Stimulated activated naive CD4-positive, alpha-beta T cell treated with Interleukin-2 at 50 U/mL for 16 hours (primary cell): ENCODE measurements around the gene PTS.

Experiments used
- DNase-seq: peaks from one replicate; lab custom pipeline; 2025; lab: John Stamatoyannopoulos, UW

PTS gene

DNA sequence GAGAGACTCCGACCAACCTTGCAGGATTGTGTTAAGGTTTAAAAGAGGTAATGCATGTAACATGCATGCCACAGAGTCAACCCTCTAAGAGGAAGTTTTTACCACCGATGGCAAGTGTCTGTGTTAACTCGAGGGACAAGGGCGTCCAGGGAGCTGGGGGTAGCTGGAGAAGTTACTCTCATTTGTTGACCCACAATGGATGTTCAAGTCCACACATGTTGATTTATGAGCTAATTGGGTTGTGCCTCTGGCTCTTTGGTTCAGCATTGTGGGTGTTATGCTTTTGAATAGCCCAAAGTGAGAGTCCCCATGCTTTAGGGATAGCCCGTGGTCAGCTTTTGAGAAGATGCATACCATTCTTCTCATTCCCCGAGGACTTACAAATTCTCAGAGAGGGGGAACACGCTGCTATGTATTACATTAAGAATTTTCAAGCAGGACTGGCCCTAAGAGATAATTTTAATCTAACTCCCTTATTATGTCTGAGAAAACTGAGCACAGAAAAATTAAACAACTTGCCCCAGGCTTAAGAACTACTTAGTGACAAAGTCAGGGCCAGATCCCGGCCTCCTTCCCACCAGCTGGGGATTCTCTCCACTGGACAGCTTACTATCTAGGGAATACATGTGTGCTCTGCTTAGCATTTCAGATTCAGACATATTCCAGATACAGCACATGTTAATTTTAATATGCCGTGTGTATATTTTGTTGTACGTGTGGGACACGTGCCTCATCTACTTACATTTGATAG lies 39.6 kb downstream of the PTS start:
- DNase-seq = no peak

DNA sequence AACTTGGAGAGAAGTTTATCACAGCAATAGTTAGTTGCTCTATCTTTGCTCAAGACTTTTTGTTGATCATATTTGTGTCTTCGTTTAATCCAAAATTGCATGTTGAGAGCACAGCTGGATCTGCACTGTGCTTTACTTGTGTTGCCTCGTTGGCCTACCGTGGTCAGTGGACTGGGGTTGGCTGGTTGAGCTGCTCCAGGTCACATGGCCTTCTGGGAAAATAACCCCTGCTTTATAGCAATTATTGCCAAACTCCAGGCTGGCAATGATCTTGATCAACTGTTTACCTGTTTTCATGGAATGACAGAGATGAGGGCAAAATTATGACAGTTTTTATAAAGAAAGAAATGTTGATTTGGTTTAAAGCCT lies 40.2 kb downstream of the PTS start:
- DNase-seq = no peak

GRCh38 chr11:112267188-112267591 lies 41.0 kb downstream of the PTS start:
- no peak for DNase-seq

GRCh38 chr11:112268406-112268805 lies 42.2 kb downstream of the PTS start:
- DNase-seq = no peak

- DNase-seq = no peak
Measured at GRCh38 chr11:112269139-112269538, 42.9 kb downstream of the PTS start.

GRCh38 chr11:112270551-112271180 lies 44.4 kb downstream of the PTS start:
- no peak for DNase-seq

DNA sequence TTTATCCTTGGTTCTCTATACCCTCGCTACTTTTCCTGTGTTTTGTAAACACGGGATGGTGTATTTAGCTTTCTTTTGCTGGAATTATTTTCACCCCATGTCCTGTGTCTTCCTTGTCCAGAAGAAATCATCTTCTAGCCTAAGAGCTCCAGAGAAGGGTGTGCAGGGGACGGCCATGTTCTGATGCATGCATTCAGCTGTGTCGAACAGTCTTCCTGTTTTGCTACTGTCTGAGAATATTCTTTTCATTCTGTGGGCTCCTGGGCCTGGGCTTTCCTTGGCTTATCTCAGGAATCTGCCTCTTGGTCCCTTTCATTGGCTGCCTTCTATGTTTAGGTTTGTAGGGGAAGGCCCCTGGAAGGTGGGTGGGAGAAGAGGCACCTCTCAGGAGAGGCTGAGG lies 45.0 kb downstream of the PTS start:
- DNase-seq = no peak

DNA sequence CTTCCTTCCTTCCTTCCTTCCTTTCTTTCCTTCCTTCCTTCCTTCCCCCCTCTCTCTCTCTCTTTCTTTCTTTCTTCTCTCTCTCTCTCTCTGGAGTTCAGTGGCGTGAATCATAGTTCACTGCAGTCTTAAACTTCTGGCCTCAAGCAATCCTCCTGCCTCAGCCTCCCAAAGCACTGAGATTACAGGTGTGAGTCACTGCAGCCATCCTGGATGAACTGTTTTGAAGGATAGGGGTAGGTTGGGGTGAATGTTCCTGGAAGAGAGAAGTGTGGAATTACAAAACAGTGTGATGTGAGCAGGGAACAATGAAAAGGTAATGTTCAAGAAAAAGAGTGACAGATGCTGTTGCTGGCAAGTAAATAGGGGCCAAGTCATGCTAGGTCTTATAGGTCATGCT lies 46.8 kb downstream of the PTS start:
- no peak for DNase-seq

DNA sequence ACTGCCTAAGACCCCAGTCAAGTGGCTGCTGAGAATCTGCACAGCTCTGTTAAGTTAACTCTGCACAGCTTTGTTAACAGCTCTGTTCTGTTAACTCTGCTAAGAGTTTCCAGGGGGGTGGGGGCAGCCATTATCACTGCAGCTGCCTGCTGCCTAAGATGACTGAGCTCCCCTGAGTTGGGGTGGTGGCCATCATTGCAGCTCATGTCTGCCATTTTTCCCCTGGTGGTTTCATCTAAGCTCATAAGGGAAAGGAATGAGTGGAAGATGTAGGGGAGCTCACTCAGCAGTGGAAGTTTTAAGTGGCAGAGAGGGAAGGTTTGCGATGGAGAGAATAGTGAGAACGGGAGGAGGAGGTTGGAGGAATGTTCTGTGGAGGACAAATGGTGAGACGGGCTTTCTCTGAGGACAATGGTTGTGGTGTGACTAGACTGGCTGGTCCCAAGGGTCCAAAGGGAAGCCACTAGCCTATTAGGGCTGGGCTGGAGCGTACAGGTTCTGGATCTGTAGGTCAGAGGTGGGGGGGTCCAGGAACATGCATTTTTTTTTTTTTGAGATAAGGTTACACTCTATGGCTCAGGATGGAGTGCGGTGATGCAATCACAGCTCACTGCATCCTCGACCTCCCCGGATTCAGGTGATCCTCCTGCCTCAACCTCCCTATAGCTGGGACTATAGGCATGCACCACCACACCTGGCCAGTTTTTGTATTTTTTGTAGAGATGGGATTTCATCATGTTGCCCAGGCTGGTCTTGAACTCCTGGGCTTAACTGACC lies 48.0 kb downstream of the PTS start:
- no peak for DNase-seq

- no peak for DNase-seq
Measured at GRCh38 chr11:112277029-112277428, 50.8 kb downstream of the PTS start.

GRCh38 chr11:112277941-112278340 lies 51.7 kb downstream of the PTS start:
- DNase-seq = no peak

DNA sequence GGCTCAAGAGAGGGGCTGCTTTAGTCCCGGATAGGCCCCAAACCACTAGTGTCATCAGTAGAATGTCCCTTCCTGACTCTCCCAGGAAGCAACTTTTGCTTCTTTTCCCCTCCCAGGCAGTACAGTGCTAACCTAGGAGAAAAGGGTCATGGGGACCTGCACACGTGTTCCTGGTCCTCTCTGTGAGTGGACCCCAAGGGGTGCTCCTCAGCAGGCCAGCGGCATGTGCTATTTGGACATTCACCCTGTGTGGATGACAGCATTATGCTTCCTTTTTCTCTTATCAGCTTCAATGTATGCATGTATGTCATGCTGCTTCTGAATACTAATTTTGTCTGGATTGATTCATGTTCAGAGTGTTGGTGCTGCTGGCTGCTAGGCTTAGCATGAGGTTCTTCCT lies 52.6 kb downstream of the PTS start:
- no peak for DNase-seq

GRCh38 chr11:112279901-112280267 lies 53.7 kb downstream of the PTS start:
- DNase-seq = peak; percentile 69

- DNase-seq = peak; percentile 64
Measured at GRCh38 chr11:112280268-112281126, 54.3 kb downstream of the PTS start.

GRCh38 chr11:112281726-112282125 lies 55.5 kb downstream of the PTS start:
- DNase-seq = no peak
